H1 (cell line): Measurements from ENCODE around the gene SYT10. TPM values are rescaled to one million over a fixed set of nuclear protein-coding genes. Genes with fewer than 3 reads are reported as not detected.

Experiments used
- CTCF ChIA-PET: fragments of 300-600 bp; sonication (Branson Sonifier 250); formaldehyde crosslinking; loops from one replicate; lab custom pipeline; 2021; ENCODE audit not compliant: partially characterized antibody; lab: Charles Lee
- POLR2A ChIA-PET: fragments of 300-600 bp; sonication (Branson Sonifier 250); formaldehyde crosslinking; loops from one replicate; lab custom pipeline; 2021; ENCODE audit warnings: inconsistent platforms; ENCODE audit not compliant: partially characterized antibody; lab: Charles Lee
- DNase-seq, 2 experiments: peaks; one replicate each; pipeline versions ENCODE4 v3.0.0 to v3.0.0-alpha.2; 2010 to 2022; ENCODE audit warnings: low spot score in 2 of 2, low read depth in 1 of 2, mixed read lengths in 1 of 2
- FAIRE-seq: peaks from 2 replicates; lab custom pipeline; 2011; peaks lifted over from hg19 to GRCh38; lab: Jason Lieb, UNC
- H2AFZ ChIP-seq: 2 replicates; pipeline ENCODE4 v1.8.1; 2012; ENCODE audit warnings: low read length, inconsistent platforms
- H2AK5ac ChIP-seq: 2 replicates; pipeline ENCODE4 v1.6.1; 2013; ENCODE audit warnings: low read depth, low read length
- H2BK120ac ChIP-seq: replicated peaks from 2 replicates; pipeline ENCODE3; 2013; ENCODE audit warnings: low read depth, low read length, inconsistent platforms
- H2BK12ac ChIP-seq: 2 replicates; pipeline ENCODE4 v1.6.1; 2013; ENCODE audit warnings: low read depth, low read length
- H2BK15ac ChIP-seq: 2 replicates; pipeline ENCODE4 v1.6.1; 2013; ENCODE audit warnings: low read length
- H2BK20ac ChIP-seq: 2 replicates; pipeline ENCODE4 v1.6.1; 2013; ENCODE audit warnings: low read length
- H2BK5ac ChIP-seq: 2 replicates; pipeline ENCODE4 v1.6.1; 2013; ENCODE audit warnings: low read depth, low read length
- H3K14ac ChIP-seq: 2 replicates; pipeline ENCODE4 v1.6.1; 2013; ENCODE audit warnings: inconsistent platforms; ENCODE audit not compliant: insufficient read length
- H3K18ac ChIP-seq: 2 replicates; pipeline ENCODE4 v1.6.1; 2013; ENCODE audit warnings: low read length; ENCODE audit errors: extremely low read depth
- H3K23ac ChIP-seq: 2 replicates; pipeline ENCODE4 v1.6.1; 2013; ENCODE audit warnings: inconsistent platforms; ENCODE audit not compliant: insufficient read length
- H3K23me2 ChIP-seq: 2 replicates; pipeline ENCODE4 v1.6.1; 2013; ENCODE audit warnings: low read depth, low read length
- H3K27ac ChIP-seq: 2 replicates; pipeline ENCODE4 v1.6.1; 2011; ENCODE audit warnings: low read depth, low read length, inconsistent platforms
- H3K27me3 ChIP-seq, 4 experiments: replicated peaks in 1 of 4; 1 replicate in 1 of 4; 2 replicates in 3 of 4; pipeline versions ENCODE4 v1.6.1 to v1.8.1; 2011 to 2013; ENCODE audit warnings: low read length in 3 of 4, mild to moderate bottlenecking in 3 of 4, inconsistent platforms in 2 of 4, mixed read lengths in 2 of 4, moderate library complexity in 1 of 4; ENCODE audit not compliant: control insufficient read depth in 3 of 4, insufficient read depth in 3 of 4; ENCODE audit errors: extremely low read depth in 1 of 4
- H3K36me3 ChIP-seq, 4 experiments: 2 replicates each; pipeline versions ENCODE4 v1.6.1 to v1.8.1; 2011 to 2013; ENCODE audit warnings: mild to moderate bottlenecking in 4 of 4, low read length in 3 of 4, moderate library complexity in 2 of 4, control low read depth in 1 of 4, inconsistent platforms in 1 of 4; ENCODE audit not compliant: insufficient read depth in 4 of 4, control insufficient read depth in 2 of 4
- H3K4ac ChIP-seq: replicated peaks from 2 replicates; pipeline ENCODE3; 2013; ENCODE audit warnings: low read length, low read depth, mixed read lengths, inconsistent platforms; ENCODE audit not compliant: insufficient read length
- H3K4me1 ChIP-seq, 4 experiments: replicated peaks in 1 of 4; 1 replicate in 1 of 4; 2 replicates in 3 of 4; pipeline versions ENCODE4 v1.6.1 to v1.8.1; 2011 to 2013; ENCODE audit warnings: low read length in 3 of 4, inconsistent platforms in 2 of 4, mixed read lengths in 1 of 4; ENCODE audit not compliant: insufficient read depth in 4 of 4, control insufficient read depth in 3 of 4
- H3K4me2 ChIP-seq, 2 experiments: 2 replicates each; pipeline versions ENCODE4 v1.6.1 to v1.8.1; 2011 to 2013; ENCODE audit warnings: low read depth in 2 of 2, low read length in 2 of 2, control low read depth in 1 of 2, inconsistent platforms in 1 of 2, mild to moderate bottlenecking in 1 of 2; ENCODE audit not compliant: insufficient read depth in 1 of 2
- H3K4me3 ChIP-seq, 4 experiments: fragments of 200-600, 300-600 bp in 1 of 4; sonication (generic), shearing (Covaris generic), sonication (Bioruptor Twin) in 1 of 4; 2 replicates each; pipeline versions ENCODE4 v1.5.1 to v1.8.1; 2011 to 2016; ENCODE audit warnings: low read length in 4 of 4, low read depth in 3 of 4, control low read depth in 2 of 4, inconsistent platforms in 2 of 4, mild to moderate bottlenecking in 2 of 4, mixed read lengths in 1 of 4, moderate library complexity in 1 of 4; ENCODE audit not compliant: insufficient read depth in 2 of 4; ENCODE audit errors: extremely low read depth in 1 of 4
- H3K56ac ChIP-seq: replicated peaks from 2 replicates; pipeline ENCODE3; 2013; ENCODE audit warnings: low read depth, mild to moderate bottlenecking, mixed read lengths, low read length, inconsistent platforms; ENCODE audit not compliant: insufficient read length
- H3K79me1 ChIP-seq: 2 replicates; pipeline ENCODE4 v1.6.1; 2013; ENCODE audit warnings: low read depth, low read length, control low read depth
- H3K79me2 ChIP-seq, 2 experiments: 2 replicates each; pipeline versions ENCODE4 v1.6.1 to v1.8.1; 2012 to 2013; ENCODE audit warnings: low read length in 2 of 2, mild to moderate bottlenecking in 2 of 2, inconsistent platforms in 1 of 2; ENCODE audit not compliant: insufficient read depth in 2 of 2, control insufficient read depth in 1 of 2
- H3K9ac ChIP-seq, 4 experiments: replicated peaks in 1 of 4; 1 replicate in 1 of 4; 2 replicates in 3 of 4; pipeline versions ENCODE4 v1.6.1 to v1.8.1; 2011 to 2013; ENCODE audit warnings: low read depth in 3 of 4, low read length in 3 of 4, control low read depth in 2 of 4, mild to moderate bottlenecking in 2 of 4, moderate library complexity in 2 of 4, inconsistent platforms in 1 of 4; ENCODE audit errors: extremely low read depth in 1 of 4
- H3K9me3 ChIP-seq, 2 experiments: 2 replicates each; pipeline versions ENCODE4 v1.6.1 to v1.8.1; 2012 to 2013; ENCODE audit warnings: mild to moderate bottlenecking in 2 of 2, moderate library complexity in 2 of 2, control low read depth in 1 of 2, inconsistent platforms in 1 of 2, low read depth in 1 of 2, low read length in 1 of 2, mixed read lengths in 1 of 2; ENCODE audit not compliant: insufficient read depth in 2 of 2
- H4K20me1 ChIP-seq, 2 experiments: replicated peaks in 1 of 2; 2 replicates each; pipeline versions ENCODE3 to v1.8.1; 2011 to 2013; ENCODE audit warnings: inconsistent platforms in 2 of 2, low read length in 2 of 2, mild to moderate bottlenecking in 1 of 2; ENCODE audit not compliant: insufficient read depth in 2 of 2, control insufficient read depth in 1 of 2
- H4K5ac ChIP-seq: 2 replicates; pipeline ENCODE4 v1.6.1; 2013; ENCODE audit warnings: low read length, low read depth, mixed read lengths, inconsistent platforms; ENCODE audit not compliant: insufficient read length
- H4K8ac ChIP-seq: 2 replicates; pipeline ENCODE4 v1.8.0; 2013; ENCODE audit warnings: mild to moderate bottlenecking, moderate library complexity, low read length, inconsistent platforms; ENCODE audit not compliant: insufficient read depth; ENCODE audit errors: extremely low read depth
- H4K91ac ChIP-seq: replicated peaks from 2 replicates; pipeline ENCODE3; 2013; ENCODE audit warnings: low read length, mixed read lengths, inconsistent platforms; ENCODE audit not compliant: insufficient read length
- ATF3 ChIP-seq: IDR thresholded peaks from 2 replicates; pipeline ENCODE4 v1.6.1; 2011; ENCODE audit warnings: low read depth, mild to moderate bottlenecking, low read length; ENCODE audit not compliant: insufficient read depth
- BRCA1 ChIP-seq: IDR thresholded peaks from 2 replicates; pipeline ENCODE4 v1.6.1; 2012; ENCODE audit warnings: low read depth, low read length, improper control_type of control experiment
- EP300 ChIP-seq, 2 experiments: IDR thresholded peaks; 1 replicate in 1 of 2; 2 replicates in 1 of 2; pipeline ENCODE4 v1.6.1; 2011 to 2012; ENCODE audit warnings: low read depth in 2 of 2, low read length in 2 of 2, mild to moderate bottlenecking in 2 of 2, borderline replicate concordance in 1 of 2, inconsistent platforms in 1 of 2, moderate library complexity in 1 of 2
- WGBS, 2 experiments: shearing (Covaris generic) in 1 of 2; methylation state at CpG; one replicate each; pipeline versions ENCODE4 v1.1.6 to v1.1.7; 2013 to 2015; ENCODE audit warnings: low lambda C conversion rate in 2 of 2, mixed read lengths in 2 of 2, inconsistent platforms in 1 of 2, low coverage in 1 of 2, missing lambda C conversion rate in 1 of 2; ENCODE audit not compliant: insufficient replicate concordance in 2 of 2, insufficient coverage in 1 of 2, insufficient read length in 1 of 2; ENCODE audit errors: extremely low coverage in 1 of 2, missing lambda C conversion rate in 1 of 2; 5-methylcytosine and 5-hydroxymethylcytosine counted together
- polyA plus RNA-seq, 7 experiments: library from polyadenylated mRNA; depleted of rRNA in 3 of 7; stranded (reverse) in 5 of 7; unstranded in 2 of 7; fragments of >200 nt in 5 of 7; fragments of 200-250 nt in 2 of 7; gene quantifications; 1 replicate in 5 of 7; 2 replicates in 1 of 7; 4 replicates in 1 of 7; pipeline versions ENCODE4 v1.2.1 to v1.2.3, GENCODE V29; 2011 to 2013; ENCODE audit warnings: missing spikeins in 2 of 7, mixed read lengths in 2 of 7
- total RNA-seq: library from RNA; stranded (reverse); fragmentation: NEBNext Ultra II Directional; extraction: Animal tissue kit (Norgen Biotek cat#: 25700); gene quantifications from 2 replicates; pipeline ENCODE4 v1.2.1, GENCODE V29; 2021

Gene SYT10
- total and polyA plus RNA-seq, 2 of the 8 experiments (the other 6 are each of a cell fraction or from before 2014, with no cell fraction given) = 0.97 to 2.6 TPM

- Histone ChIP-seq H3K4me1 (no peaks in the 10 kb centered on the region), H2BK20ac (no peak overlapping the region), H2BK15ac (no peak overlapping the region), H2AFZ (no peak overlapping the region), H3K18ac (no peak overlapping the region), H3K4ac (no peak overlapping the region), H3K4me2 (no peak overlapping the region), H3K79me1 (no peaks in the 10 kb centered on the region), H3K14ac (no peak overlapping the region), H3K36me3 (no peaks in the 10 kb centered on the region), H4K91ac (no peak overlapping the region), H3K9me3 (peaks cover 7 to 8% of the 10 kb centered on the region in 2 experiments; a peak in 1 of 4 replicates), H2BK5ac (no peak overlapping the region), H2AK5ac (no peak overlapping the region), H3K27ac (no peak overlapping the region), H2BK12ac (no peak overlapping the region), H4K8ac (no peak overlapping the region), H2BK120ac (no peak overlapping the region), H4K5ac (no peak overlapping the region), H3K27me3 (no peaks in the 10 kb centered on the region), H3K4me3 (no peak overlapping the region), H3K9ac (no peak overlapping the region), H3K56ac (no peak overlapping the region), H3K23me2 (no peaks in the 10 kb centered on the region), H3K23ac (no peak overlapping the region), H3K79me2 (no peaks in the 10 kb centered on the region), H4K20me1 (no peaks in the 10 kb centered on the region)
- TF ChIP-seq BRCA1 (no peak), ATF3 (no peak), EP300 (IDR thresholded peaks at IDR 0.05; ENCODE audit: borderline replicate concordance in 1 of 2, low read depth in 2 of 2, low read length in 2 of 2) (no peak)
- ChIA-PET CTCF (no interaction called here), POLR2A (no interaction called here)
- DNase-seq (no peak), FAIRE-seq (no peak)
- WGBS, 2 experiments = 79% methylated on average over 1 of the region's 1 CpG; no CpG with 5 or more reads in 1 of the 2 experiments
These were observed 48.4 kb upstream of the SYT10 start for GRCh38 chr12:33488036-33488435.
